Eye (tissue), 1 donor: ENCODE data around the gene INVS.
A peak's percentile ranks its signal among the peaks of the same experiment; 100 is the strongest.
"Not testable (repeated sequence)": the region's sequence is repeated elsewhere in the genome, so short reads cannot be mapped to it uniquely, and the experiment has no call there.

Experiments used
- DNase-seq: peaks from one replicate; pipeline ENCODE4 v3.0.0-alpha.2; 2015

Gene INVS, protein sequence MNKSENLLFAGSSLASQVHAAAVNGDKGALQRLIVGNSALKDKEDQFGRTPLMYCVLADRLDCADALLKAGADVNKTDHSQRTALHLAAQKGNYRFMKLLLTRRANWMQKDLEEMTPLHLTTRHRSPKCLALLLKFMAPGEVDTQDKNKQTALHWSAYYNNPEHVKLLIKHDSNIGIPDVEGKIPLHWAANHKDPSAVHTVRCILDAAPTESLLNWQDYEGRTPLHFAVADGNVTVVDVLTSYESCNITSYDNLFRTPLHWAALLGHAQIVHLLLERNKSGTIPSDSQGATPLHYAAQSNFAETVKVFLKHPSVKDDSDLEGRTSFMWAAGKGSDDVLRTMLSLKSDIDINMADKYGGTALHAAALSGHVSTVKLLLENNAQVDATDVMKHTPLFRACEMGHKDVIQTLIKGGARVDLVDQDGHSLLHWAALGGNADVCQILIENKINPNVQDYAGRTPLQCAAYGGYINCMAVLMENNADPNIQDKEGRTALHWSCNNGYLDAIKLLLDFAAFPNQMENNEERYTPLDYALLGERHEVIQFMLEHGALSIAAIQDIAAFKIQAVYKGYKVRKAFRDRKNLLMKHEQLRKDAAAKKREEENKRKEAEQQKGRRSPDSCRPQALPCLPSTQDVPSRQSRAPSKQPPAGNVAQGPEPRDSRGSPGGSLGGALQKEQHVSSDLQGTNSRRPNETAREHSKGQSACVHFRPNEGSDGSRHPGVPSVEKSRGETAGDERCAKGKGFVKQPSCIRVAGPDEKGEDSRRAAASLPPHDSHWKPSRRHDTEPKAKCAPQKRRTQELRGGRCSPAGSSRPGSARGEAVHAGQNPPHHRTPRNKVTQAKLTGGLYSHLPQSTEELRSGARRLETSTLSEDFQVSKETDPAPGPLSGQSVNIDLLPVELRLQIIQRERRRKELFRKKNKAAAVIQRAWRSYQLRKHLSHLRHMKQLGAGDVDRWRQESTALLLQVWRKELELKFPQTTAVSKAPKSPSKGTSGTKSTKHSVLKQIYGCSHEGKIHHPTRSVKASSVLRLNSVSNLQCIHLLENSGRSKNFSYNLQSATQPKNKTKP

DNA sequence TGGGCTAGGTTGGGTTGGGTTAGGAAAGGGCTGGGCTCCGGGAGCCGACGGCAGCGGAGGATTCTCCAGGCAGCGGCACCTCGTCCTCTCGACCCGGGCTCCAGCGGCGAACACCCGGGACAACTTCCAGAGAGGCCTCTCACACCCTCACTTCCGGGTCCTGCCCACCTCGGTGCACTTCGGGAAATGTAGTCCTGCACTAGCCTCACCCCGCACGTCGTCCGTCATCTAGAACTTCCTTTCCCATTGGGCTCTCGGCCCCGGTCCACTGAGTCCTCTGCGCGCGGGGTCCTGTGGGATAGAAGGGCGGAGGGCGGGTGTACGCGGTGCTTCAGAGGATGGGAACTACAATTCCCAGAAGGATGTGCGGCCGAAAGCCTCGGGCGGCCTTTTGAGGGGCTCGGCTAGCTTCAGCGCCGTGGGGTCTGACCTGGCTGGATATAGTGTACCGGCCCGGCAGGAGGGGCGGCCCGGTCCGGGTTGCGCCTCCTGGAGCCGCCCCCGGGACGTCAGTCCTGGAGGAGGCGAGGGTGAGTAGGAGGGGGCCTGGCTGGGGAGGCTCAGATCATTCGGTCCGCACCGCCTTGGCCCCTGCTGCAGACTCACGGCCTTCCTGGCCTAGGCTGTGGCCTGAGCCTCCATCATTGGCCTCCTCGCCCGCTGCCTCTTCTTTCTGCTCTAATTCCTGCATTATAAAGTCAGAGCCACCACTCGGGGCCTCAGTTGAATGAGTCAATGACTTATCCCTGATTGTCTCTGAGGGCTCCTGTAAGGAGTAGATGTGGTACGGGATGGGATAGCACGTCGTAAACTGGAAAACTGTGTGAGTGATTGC is at the start of gene INVS, which contains the start of gene ERP44:
Gene INVS, plus strand, starts transcription at position 357 of the 835 bp plus-strand sequence. CDS start 5,279 bp downstream, outside the sequence.
Gene ERP44, minus strand, starts transcription at position 114 of the 835 bp plus-strand sequence. CDS start 160 bp downstream, outside the sequence.
- peak; percentile 100 for DNase-seq

DNA sequence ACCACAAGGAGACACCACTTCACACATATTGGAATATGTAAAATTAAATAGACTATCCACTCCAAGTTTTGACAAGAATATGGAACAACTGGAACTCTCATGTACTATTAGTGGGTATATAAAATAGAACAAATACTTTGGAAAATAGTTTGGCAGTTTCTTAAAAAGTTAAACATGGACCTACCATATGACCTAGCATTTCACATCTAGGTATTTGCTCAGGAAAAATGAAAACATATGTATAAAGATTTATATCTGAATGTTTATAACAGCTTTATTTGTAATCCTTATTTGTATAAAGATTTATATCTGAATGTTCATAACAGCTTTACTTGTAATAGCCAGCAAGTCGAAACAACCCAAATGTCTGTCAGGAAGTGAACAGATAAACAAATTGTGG is 49.5 kb upstream of the INVS start:
- DNase-seq, result no peak

DNA sequence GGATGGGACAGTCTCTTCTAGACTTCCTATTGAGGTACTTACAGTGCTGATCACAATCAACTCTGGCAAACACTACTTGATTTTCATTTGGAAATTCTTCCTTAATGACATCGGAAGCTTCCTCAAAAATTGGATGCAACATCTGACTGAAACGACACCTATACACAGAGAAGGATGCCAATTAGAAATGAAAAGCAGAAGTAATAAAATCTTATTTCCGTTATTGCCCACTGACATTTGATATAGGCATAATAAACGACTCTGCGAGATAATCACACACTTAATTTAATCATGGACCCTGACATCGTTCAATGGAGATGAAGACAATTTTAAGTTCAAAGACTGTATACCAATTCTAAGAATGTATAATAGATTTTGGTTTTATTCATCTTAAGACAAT is 46.7 kb upstream of the INVS start:
- DNase-seq, result no peak

DNA sequence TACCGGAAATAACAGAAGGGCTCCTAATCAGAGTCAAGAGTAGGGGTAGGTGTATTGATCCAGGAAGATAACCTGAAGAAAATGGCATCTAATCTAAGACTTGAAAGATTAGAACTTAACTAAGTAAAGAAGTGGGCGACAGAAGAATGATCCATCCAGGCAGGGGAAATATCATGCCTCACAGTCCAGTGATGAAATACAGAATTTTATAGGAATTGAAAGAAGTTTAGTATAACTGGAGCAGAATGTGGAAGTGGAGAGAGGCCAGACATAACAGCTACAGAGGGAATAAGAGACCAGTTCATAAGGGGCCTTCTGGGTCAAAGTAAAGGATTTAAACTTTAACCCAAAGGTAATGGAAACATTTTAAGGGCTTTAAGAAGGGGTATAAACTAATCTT is 42.5 kb upstream of the INVS start:
- DNase-seq, result no peak

DNA sequence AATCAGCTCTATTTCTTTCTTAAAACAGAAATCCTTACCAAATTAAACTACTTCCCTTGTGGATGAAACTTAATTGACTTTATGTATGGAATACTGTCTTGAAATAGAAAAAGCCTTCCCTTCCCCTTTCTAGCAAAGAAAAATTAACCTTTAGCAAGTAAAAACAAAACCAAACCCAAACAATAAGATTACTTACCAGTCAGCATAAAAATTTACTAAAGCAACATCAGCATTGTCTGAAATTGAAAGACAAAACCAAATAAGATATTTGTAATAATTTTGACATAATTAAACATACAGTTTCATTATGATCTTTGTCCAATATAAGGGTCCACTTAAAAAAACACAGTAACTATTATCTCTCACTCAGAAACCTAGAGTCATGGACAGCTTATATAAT is 41.4 kb upstream of the INVS start:
- no peak for DNase-seq

DNA sequence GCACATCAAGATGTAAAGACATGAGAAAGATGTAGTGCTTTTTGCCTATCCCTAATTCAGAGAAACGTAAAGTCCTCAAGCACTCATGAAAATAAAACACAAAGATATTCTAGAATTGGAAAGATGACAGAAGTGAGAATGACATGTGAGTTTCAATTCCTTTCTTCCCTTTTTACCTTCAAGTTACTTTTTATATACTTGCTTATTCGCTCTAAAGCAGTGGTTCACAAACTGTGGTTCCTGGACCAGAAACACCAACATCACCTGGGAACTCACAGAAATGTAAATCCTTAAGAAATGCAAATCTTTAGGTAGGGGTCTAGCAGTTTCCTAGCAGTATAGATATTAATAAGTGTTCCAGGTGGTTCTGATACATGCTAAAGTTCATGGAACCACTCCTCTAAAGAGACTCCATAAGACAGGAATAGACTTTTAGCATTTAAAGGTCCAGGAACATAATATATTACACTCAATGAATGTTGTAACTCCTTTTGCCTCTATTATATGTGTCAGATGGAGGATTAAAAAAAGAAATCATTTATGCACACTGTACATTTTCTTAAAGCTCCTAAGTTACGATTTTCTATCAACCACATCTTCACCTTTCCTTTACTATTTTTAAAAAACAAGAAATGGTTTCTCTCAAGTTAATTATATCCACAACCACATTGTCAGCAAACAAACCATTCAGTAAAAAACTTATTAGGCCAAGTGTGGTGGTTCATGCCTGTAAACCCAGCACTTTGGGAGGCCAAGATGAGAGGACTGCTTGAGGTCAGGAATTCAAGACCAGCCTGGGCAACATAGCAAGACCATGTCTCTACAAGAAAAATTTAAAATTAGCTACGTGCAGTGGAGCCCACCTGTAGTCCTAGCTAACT is 40.1 kb upstream of the INVS start:
- no peak for DNase-seq

DNA sequence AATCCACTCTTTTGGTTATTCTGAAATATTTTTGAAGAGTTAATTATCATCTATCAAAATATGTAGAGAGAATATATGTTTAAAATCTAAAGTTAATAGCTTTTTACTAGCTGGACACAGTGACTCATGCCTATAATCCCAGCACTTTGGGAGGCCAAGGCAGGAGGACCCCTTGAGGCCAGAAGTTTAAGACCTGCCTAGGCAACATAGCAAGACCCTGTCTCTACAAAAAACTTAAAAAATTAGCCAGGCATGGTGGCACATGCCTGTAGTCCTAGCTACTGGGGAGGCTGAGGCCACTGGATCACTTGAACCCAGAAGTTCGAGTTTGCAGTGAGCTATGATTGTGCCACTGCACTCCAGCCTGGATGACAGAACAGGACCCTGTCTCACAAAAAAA is 36.4 kb upstream of the INVS start:
- not testable (repeated sequence) for DNase-seq

DNA sequence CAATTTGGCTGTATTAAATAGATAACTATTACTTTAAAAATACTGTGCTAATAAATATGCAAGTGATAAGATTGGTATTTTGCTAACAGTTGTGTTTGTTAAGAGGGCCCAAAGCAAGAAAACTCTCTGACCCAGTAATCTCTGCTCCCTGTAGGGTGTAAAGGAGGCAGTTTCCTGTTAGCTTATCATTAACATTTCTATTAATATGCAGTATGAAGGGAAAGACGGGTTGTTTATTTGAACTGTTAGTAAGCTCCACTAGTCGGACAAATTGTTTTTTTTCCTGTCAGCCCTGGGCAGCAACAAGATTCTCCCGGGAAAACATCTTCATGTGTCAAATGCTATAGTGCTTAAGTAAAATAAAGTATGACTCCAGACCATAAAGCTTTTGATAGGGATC is 35.9 kb upstream of the INVS start:
- DNase-seq, result no peak

DNA sequence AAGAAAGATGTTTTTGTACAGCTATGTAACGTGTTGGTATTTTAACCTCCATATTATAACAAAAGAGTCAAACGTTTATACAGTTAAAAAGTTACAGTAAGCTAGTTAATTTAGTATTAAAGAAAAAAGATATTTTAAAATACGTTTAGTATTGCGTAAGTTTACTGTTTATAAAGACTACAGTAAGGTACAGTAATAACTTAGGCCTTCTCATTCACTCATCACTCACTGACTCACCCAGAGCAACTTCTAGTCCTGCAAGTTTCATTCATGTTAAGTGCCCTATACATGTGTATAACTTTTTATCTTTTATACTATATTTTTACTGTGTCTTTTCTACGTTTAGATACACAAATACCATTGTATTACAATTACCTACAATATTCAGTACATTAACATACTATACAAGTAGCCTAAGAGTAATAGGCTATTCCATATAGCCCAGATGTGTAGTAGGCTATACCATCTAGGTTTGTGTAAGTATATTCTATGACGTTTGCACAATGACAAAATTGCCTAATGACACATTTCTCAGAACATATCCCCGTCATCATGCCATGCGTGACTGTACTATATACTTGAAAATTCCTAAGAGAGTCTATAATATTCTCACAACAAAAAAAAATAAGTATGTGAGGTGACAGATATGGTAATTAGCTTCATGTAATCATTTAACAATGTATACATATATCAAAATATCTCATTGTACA is 34.0 kb upstream of the INVS start:
- DNase-seq, result no peak

DNA sequence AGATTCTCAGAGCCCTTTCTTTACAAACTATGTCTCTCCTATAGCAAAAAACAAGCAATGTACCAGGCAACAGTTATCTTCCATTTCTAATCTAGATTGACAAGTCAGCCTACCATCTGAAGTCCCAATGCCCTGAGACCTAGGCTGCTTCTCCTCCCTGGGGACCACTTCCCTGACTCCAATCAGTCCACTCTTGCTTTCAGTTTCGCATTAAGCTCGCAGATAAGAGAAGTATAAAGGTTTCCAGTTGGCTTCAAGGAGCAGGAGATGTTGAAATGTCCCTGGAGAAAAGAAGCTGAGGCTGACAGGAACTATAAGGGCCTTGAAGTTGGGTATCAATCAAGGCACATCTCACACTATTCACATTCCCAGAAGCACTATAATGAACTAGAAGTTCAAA is 32.5 kb upstream of the INVS start:
- DNase-seq, result peak; percentile 78

DNA sequence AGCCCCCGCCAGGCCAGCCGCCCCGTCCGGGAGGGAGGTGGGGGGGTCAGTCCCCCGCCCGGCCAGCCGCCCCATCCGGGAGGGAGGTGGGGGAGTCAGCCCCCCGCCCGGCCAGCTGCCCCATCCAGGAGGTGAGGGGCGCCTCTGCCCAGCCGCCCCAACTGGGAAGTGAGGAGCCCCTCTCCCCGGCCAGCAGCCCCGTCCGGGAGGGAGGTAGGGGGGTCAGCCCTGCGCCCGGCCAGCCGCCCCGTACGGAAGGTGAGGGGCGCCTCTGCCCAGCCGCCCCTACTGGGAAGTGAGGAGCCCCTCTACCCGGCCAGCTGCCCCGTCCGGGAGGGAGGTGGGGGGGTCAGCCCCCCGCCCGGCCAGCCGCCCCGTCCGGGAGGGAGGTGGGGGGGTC is 31.1 kb upstream of the INVS start:
- not testable (repeated sequence) for DNase-seq

DNA sequence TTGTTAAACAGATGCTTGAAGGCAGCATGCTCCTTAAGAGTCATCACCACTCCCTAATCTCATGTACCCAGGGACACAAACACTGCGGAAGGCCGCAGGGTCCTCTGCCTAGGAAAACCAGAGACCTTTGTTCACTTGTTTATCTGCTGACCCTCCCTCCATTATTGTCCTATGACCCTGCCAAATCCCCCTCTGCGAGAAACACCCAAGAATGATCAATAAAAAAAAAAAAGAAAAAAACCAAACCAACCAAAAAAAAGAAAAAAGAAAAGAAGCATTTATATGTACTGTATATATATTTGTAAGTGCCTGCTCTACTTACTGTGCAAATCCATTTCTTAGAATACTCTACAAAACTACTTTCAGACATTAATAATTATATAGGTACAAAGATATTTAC is 30.0 kb upstream of the INVS start:
- not testable (repeated sequence) for DNase-seq

DNA sequence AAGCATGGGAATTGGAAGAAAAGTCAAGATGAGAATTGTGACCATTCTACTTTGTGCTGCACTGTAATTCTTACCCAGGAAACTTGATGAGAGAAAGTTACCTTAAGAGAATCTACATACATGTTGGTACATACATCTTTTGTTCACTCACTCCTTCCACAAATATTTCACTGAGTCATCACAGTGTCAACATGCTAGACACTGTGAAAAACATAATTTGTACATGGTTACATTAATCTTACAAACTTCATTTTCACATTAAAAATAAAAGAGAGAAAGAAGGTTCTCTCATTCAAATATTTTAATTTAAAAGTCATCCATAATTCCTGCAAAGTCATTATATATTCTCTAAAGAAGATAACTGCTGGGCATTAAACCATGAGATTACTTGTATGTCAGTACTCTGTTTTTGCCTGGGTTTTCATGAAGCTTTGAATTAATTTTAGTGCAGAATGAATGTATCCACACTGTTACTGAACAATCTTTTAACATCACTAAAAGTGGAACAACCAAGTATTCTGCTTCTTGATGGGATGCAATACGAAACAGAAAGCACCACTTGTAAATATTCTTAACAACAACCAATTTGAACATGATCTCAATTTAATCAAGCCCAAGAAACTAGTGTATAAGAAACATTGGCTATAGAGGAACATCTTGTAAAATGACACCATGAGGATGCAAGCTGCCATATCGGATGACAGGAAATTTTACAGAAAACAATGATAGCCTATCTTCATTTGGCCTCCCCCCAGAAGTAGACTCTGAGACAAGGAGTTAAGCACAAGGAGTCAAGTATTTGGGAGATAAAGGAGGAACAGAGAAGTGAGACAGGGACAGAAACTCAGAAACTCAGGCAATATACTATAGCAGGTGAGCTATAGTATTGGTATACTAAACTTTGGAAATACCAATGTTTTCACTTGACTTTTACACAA is 28.7 kb upstream of the INVS start:
- DNase-seq, result no peak

DNA sequence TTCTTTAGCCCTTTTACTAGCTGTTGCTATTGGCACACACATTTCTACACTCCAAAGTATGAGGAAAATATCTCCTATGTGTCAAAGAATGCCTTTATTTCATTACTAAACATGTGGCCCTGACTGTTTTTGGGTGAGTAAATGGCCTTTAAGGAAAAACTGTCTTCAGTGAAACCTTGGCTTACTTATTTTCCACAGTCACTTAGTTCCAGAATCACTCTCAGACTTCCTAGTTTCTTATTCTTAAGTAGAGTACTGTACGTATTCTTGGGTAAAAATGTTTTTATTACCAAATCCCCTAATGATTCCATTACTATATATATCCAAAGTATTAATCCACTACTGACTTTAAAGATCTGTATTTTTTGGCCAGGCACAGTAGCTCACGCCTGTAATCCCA is 27.8 kb upstream of the INVS start:
- no peak for DNase-seq

DNA sequence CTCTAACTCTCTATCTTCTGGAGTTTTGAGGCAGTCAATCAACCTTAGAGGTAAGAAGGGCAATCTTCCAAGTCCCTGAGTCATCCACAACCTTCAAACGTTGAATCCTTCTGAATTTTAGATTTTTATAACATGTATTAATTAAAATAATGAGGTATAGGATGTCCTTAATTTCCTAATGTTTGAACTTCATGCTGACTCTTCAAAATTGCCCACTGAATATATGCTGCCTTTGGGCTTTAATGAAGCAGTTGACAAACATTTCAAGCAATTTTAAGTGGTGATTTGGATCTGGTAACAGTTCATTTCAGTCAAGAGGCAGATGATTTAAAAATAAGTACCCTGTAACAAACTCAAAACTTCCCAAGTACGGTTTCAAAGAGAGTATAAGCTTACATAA is 26.2 kb upstream of the INVS start:
- no peak for DNase-seq

DNA sequence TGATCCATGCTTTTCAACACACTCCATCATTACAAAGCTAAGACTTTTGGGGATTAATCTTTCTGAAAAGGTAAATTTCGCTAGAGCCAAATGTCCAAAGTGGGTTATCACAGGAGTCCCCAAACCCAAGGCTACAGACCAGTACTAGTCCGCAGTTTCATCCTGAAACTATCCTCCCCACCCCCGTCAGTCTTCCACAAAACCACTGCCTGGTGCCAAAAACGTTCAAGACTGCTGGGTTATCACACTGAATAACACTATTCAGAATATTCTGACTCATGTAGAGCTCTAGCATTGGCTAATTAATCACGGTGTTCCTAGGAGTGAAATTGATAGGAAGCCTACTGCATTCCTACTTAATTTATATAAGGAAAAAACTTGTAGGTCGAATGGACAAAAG is 24.9 kb upstream of the INVS start:
- no peak for DNase-seq

DNA sequence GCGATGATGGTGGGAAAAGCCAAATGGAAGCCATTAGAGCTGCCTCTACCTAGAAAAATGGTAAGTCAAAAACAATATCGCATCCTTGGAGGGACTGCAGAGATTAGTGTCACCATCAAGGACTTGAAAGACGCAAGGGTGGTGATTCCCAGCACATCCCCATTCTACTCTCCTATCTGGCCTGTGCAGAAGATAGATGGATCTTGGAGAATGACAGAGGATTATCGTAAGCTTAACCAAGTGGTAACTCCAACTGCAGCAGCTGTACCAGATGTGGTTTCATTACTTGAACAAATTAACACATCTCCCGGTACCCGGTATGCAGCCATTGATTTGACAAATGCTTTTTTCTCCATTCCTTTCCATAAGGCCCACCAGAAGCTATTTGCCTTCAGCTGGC is 24.1 kb upstream of the INVS start:
- no peak for DNase-seq

DNA sequence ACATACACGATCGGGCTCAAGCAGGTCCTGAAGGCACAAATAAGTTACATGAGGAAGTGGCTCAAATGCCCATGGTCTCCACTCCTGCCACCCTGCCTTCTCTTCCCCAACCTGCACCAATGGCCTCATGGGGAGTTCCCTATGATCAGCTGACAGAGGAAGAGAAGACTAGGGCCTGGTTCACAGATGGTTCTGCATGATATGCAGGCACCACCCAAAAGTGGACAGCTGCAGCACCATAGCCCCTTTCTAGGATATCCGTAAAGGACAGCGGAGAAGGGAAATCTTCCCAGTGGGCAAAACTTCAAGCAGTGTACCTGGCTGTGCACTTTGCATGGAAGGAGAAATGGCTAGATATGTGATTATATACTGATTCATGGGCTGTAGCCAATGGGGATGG is 22.8 kb upstream of the INVS start:
- DNase-seq, result not testable (repeated sequence)

DNA sequence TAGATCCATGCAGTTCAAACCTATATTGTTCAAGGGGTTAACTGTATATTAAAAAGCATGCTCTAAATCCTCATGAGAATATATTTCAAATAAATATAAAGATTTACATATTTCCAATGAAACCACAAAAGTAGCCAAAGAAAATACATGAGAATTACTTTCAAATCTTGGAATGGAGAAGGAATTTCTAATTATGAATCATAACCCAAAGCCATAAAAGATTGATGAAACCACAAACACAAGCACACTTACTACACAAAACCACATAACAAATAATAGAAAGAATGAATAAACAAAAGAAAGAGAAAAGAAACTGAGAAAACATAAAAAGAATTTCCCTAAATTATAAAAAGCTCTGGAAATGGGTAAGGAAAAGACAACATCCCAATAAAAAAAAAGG is 16.3 kb upstream of the INVS start:
- DNase-seq, result no peak
